Testis (tissue), 2 donors: ENCODE measurements around the gene ARRDC4.

Experiments
- POLR2A ChIP-seq: fragments of 450-650 bp; IDR thresholded peaks from one replicate; pipeline ENCODE4 v1.6.1; 2017; ENCODE audit warnings: antibody characterized with exemption, mild to moderate bottlenecking, moderate library complexity
- TF ChIP-seq, protein P1 (sequence below), 3 experiments: fragments of 450-650 bp in 2 of 3; fragments of 200-600 bp in 1 of 3; sonication (generic) in 1 of 3; IDR thresholded peaks; one replicate each; pipeline ENCODE4 v1.5.1; 2016 to 2019; ENCODE audit warnings: antibody characterized with exemption in 3 of 3, mild to moderate bottlenecking in 2 of 3, moderate library complexity in 1 of 3

- no peak for TF ChIP-seq POLR2A
- TF ChIP-seq, protein P1, sequence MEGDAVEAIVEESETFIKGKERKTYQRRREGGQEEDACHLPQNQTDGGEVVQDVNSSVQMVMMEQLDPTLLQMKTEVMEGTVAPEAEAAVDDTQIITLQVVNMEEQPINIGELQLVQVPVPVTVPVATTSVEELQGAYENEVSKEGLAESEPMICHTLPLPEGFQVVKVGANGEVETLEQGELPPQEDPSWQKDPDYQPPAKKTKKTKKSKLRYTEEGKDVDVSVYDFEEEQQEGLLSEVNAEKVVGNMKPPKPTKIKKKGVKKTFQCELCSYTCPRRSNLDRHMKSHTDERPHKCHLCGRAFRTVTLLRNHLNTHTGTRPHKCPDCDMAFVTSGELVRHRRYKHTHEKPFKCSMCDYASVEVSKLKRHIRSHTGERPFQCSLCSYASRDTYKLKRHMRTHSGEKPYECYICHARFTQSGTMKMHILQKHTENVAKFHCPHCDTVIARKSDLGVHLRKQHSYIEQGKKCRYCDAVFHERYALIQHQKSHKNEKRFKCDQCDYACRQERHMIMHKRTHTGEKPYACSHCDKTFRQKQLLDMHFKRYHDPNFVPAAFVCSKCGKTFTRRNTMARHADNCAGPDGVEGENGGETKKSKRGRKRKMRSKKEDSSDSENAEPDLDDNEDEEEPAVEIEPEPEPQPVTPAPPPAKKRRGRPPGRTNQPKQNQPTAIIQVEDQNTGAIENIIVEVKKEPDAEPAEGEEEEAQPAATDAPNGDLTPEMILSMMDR (IDR thresholded peaks at IDR 0.05), result no peak
Measured at GRCh38 chr15:98001663-98002194, 41.2 kb downstream of the ARRDC4 start.
